HEK293 (cell line): ENCODE measurements around the gene SLC17A9.

Experiments used
- AEBP2 ChIP-seq: fragments of 450-650 bp; formaldehyde crosslinking; IDR thresholded peaks from 2 replicates; pipeline ENCODE4 v1.5.1; 2016; ENCODE audit warnings: missing biosample characterization, missing genetic modification characterization, borderline replicate concordance
- GFI1B ChIP-seq: fragments of 450-650 bp; formaldehyde crosslinking; IDR thresholded peaks from 2 replicates; pipeline ENCODE4 v1.5.1; 2016; ENCODE audit warnings: missing biosample characterization, missing genetic modification characterization
- GLI4 ChIP-seq: fragments of 450-650 bp; formaldehyde crosslinking; IDR thresholded peaks from 2 replicates; pipeline ENCODE4 v1.5.1; 2016; ENCODE audit warnings: missing biosample characterization, missing genetic modification characterization
- HOXD13 ChIP-seq: sonication (generic); formaldehyde crosslinking; IDR thresholded peaks from 2 replicates; pipeline ENCODE4 v1.8.0; 2022; ENCODE audit warnings: missing genetic modification reagents, borderline replicate concordance
- KLF9 ChIP-seq: fragments of 450-650 bp; formaldehyde crosslinking; IDR thresholded peaks from 2 replicates; pipeline ENCODE4 v1.5.1; 2016; ENCODE audit warnings: missing biosample characterization, missing genetic modification characterization, low read depth
- MZF1 ChIP-seq: fragments of 450-650 bp; formaldehyde crosslinking; IDR thresholded peaks from 2 replicates; pipeline ENCODE4 v1.5.1; 2017; ENCODE audit warnings: missing biosample characterization, missing genetic modification characterization, borderline replicate concordance
- YY1 ChIP-seq: fragments of 450-650 bp; formaldehyde crosslinking; IDR thresholded peaks from 2 replicates; pipeline ENCODE4 v1.5.1; 2018; ENCODE audit warnings: missing biosample characterization, missing genetic modification characterization
- YY2 ChIP-seq: fragments of 450-650 bp; formaldehyde crosslinking; IDR thresholded peaks from 2 replicates; pipeline ENCODE4 v1.5.1; 2016; ENCODE audit warnings: missing biosample characterization, missing genetic modification characterization
- ZBTB17 ChIP-seq: fragments of 450-650 bp; formaldehyde crosslinking; IDR thresholded peaks from 2 replicates; pipeline ENCODE4 v1.5.1; 2016; ENCODE audit warnings: missing biosample characterization, missing genetic modification characterization
- ZFP41 ChIP-seq: fragments of 450-650 bp; formaldehyde crosslinking; IDR thresholded peaks from 2 replicates; pipeline ENCODE4 v1.5.1; 2016; ENCODE audit warnings: missing biosample characterization, missing genetic modification characterization, borderline replicate concordance
- ZFP69B ChIP-seq: fragments of 450-650 bp; formaldehyde crosslinking; IDR thresholded peaks from 2 replicates; pipeline ENCODE4 v1.5.1; 2016; ENCODE audit warnings: missing biosample characterization, missing genetic modification characterization
- ZNF23 ChIP-seq: fragments of 450-650 bp; formaldehyde crosslinking; IDR thresholded peaks from 2 replicates; pipeline ENCODE4 v1.5.1; 2016; ENCODE audit warnings: missing biosample characterization, missing genetic modification characterization, borderline replicate concordance
- ZNF350 ChIP-seq: fragments of 450-650 bp; formaldehyde crosslinking; IDR thresholded peaks from 2 replicates; pipeline ENCODE4 v1.5.0; 2017; ENCODE audit warnings: missing biosample characterization, mild to moderate bottlenecking, missing genetic modification characterization
- ZNF398 ChIP-seq: fragments of 450-650 bp; formaldehyde crosslinking; IDR thresholded peaks from 2 replicates; pipeline ENCODE4 v1.5.1; 2017; ENCODE audit warnings: missing biosample characterization, missing genetic modification characterization
- ZNF404 ChIP-seq: fragments of 450-650 bp; formaldehyde crosslinking; IDR thresholded peaks from 2 replicates; pipeline ENCODE4 v1.5.1; 2017; ENCODE audit warnings: missing biosample characterization, missing genetic modification characterization
- ZNF600 ChIP-seq: fragments of 450-650 bp; formaldehyde crosslinking; IDR thresholded peaks from 2 replicates; pipeline ENCODE4 v1.5.1; 2016; ENCODE audit warnings: missing biosample characterization, missing genetic modification characterization
- ZNF610 ChIP-seq: fragments of 450-650 bp; formaldehyde crosslinking; IDR thresholded peaks from 2 replicates; pipeline ENCODE4 v1.5.1; 2016; ENCODE audit warnings: missing biosample characterization, missing genetic modification characterization, borderline replicate concordance
- ZNF624 ChIP-seq: fragments of 450-650 bp; formaldehyde crosslinking; IDR thresholded peaks from 2 replicates; pipeline ENCODE4 v1.5.1; 2017; ENCODE audit warnings: missing biosample characterization, missing genetic modification characterization
- ZNF792 ChIP-seq: fragments of 450-650 bp; formaldehyde crosslinking; IDR thresholded peaks from 2 replicates; pipeline ENCODE4 v1.5.1; 2016; ENCODE audit warnings: missing biosample characterization, missing genetic modification characterization
- TF ChIP-seq, protein P1 (sequence below): fragments of 450-650 bp; formaldehyde crosslinking; conservative IDR thresholded peaks from 2 replicates; pipeline ENCODE4 v1.5.1; 2016; ENCODE audit warnings: low read depth, missing biosample characterization, missing genetic modification characterization
- TF ChIP-seq, protein P2 (sequence below): fragments of 450-650 bp; formaldehyde crosslinking; IDR thresholded peaks from 2 replicates; pipeline ENCODE4 v1.5.1; 2016; ENCODE audit warnings: missing biosample characterization, missing genetic modification characterization
- TF ChIP-seq, protein P3 (sequence below): fragments of 450-650 bp; formaldehyde crosslinking; IDR thresholded peaks from 2 replicates; pipeline ENCODE4 v1.5.1; 2016; ENCODE audit warnings: missing biosample characterization, missing genetic modification characterization
- TF ChIP-seq, protein P4 (sequence below): sonication (generic); formaldehyde crosslinking; IDR thresholded peaks from 2 replicates; pipeline ENCODE4 v1.8.1; 2022; ENCODE audit warnings: mild to moderate bottlenecking, moderate library complexity, missing genetic modification reagents

Gene SLC17A9

DNA sequence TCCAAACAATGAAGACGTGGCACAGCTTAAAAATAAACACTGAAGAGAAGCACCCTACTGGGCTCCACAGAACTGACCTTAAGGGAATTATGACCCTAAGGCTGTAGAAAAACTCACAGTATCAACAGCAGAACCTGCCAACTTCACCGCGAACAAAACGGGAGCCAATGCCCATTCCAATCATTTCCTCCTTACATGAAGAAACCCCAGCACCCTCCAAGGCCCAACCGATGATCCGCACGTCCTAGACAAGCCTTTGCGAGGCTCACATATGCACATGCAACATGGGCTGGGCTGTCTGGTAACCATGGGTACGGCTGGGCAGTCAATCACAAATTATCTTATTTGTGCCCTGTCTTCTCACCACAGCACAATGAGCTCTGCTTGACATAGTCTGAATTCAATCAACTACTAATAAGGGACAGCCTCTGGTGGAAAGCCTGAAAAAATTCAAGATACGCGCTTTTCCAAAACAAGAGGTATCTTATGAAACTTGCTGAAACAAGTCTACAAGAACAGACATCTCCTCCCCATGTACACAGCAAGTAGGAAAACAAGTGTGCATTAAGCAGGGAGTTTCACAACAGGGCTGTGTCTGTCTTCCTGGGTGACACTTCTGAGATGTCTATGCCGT, 27.9 kb upstream of the SLC17A9 start (continued):
- TF ChIP-seq, protein P1, sequence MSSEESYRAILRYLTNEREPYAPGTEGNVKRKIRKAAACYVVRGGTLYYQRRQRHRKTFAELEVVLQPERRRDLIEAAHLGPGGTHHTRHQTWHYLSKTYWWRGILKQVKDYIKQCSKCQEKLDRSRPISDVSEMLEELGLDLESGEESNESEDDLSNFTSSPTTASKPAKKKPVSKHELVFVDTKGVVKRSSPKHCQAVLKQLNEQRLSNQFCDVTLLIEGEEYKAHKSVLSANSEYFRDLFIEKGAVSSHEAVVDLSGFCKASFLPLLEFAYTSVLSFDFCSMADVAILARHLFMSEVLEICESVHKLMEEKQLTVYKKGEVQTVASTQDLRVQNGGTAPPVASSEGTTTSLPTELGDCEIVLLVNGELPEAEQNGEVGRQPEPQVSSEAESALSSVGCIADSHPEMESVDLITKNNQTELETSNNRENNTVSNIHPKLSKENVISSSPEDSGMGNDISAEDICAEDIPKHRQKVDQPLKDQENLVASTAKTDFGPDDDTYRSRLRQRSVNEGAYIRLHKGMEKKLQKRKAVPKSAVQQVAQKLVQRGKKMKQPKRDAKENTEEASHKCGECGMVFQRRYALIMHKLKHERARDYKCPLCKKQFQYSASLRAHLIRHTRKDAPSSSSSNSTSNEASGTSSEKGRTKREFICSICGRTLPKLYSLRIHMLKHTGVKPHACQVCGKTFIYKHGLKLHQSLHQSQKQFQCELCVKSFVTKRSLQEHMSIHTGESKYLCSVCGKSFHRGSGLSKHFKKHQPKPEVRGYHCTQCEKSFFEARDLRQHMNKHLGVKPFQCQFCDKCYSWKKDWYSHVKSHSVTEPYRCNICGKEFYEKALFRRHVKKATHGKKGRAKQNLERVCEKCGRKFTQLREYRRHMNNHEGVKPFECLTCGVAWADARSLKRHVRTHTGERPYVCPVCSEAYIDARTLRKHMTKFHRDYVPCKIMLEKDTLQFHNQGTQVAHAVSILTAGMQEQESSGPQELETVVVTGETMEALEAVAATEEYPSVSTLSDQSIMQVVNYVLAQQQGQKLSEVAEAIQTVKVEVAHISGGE (tag by site-specific recombination) = no peak
- TF ChIP-seq ZNF23 (tag by site-specific recombination) (no peak), ZFP41 (tag by site-specific recombination) (no peak), YY1 (tag by site-specific recombination) (no peak), ZNF600 (tag by site-specific recombination) (peak; percentile 62), AEBP2 (tag by site-specific recombination) (no peak), ZNF398 (tag by site-specific recombination) (no peak), ZNF610 (tag by site-specific recombination) (no peak), HOXD13 (CRISPR knock-in tag) (no peak), GLI4 (tag by site-specific recombination) (no peak), KLF9 (tag by site-specific recombination) (no peak), ZNF350 (tag by site-specific recombination) (no peak), GFI1B (no peak), MZF1 (tag by site-specific recombination) (no peak), ZFP69B (tag by site-specific recombination) (0 out of 2 replicates have a peak, but pooled peaks have one; percentile 10), ZNF792 (no peak), ZNF404 (tag by site-specific recombination) (no peak), ZBTB17 (tag by site-specific recombination) (peak; percentile 43; the same call in 1 of the 2 replicates), ZNF624 (tag by site-specific recombination) (no peak), YY2 (no peak)
- TF ChIP-seq, protein P2, sequence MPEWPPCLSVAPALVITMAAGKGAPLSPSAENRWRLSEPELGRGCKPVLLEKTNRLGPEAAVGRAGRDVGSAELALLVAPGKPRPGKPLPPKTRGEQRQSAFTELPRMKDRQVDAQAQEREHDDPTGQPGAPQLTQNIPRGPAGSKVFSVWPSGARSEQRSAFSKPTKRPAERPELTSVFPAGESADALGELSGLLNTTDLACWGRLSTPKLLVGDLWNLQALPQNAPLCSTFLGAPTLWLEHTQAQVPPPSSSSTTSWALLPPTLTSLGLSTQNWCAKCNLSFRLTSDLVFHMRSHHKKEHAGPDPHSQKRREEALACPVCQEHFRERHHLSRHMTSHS (tag by site-specific recombination) = no peak
- TF ChIP-seq, protein P3, sequence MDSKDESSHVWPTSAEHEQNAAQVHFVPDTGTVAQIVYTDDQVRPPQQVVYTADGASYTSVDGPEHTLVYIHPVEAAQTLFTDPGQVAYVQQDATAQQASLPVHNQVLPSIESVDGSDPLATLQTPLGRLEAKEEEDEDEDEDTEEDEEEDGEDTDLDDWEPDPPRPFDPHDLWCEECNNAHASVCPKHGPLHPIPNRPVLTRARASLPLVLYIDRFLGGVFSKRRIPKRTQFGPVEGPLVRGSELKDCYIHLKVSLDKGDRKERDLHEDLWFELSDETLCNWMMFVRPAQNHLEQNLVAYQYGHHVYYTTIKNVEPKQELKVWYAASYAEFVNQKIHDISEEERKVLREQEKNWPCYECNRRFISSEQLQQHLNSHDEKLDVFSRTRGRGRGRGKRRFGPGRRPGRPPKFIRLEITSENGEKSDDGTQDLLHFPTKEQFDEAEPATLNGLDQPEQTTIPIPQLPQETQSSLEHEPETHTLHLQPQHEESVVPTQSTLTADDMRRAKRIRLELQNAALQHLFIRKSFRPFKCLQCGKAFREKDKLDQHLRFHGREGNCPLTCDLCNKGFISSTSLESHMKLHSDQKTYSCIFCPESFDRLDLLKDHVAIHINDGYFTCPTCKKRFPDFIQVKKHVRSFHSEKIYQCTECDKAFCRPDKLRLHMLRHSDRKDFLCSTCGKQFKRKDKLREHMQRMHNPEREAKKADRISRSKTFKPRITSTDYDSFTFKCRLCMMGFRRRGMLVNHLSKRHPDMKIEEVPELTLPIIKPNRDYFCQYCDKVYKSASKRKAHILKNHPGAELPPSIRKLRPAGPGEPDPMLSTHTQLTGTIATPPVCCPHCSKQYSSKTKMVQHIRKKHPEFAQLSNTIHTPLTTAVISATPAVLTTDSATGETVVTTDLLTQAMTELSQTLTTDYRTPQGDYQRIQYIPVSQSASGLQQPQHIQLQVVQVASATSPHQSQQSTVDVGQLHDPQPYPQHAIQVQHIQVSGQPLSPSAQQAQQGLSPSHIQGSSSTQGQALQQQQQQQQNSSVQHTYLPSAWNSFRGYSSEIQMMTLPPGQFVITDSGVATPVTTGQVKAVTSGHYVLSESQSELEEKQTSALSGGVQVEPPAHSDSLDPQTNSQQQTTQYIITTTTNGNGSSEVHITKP (tag by site-specific recombination) = 0 out of 2 replicates have a peak, but pooled peaks have one; percentile 14
- TF ChIP-seq, protein P4, sequence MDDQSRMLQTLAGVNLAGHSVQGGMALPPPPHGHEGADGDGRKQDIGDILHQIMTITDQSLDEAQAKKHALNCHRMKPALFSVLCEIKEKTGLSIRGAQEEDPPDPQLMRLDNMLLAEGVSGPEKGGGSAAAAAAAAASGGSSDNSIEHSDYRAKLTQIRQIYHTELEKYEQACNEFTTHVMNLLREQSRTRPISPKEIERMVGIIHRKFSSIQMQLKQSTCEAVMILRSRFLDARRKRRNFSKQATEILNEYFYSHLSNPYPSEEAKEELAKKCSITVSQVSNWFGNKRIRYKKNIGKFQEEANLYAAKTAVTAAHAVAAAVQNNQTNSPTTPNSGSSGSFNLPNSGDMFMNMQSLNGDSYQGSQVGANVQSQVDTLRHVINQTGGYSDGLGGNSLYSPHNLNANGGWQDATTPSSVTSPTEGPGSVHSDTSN (CRISPR knock-in tag) = no peak
